ENCODE results near the gene POU2F3.

The POU2F3 gene

DNA sequence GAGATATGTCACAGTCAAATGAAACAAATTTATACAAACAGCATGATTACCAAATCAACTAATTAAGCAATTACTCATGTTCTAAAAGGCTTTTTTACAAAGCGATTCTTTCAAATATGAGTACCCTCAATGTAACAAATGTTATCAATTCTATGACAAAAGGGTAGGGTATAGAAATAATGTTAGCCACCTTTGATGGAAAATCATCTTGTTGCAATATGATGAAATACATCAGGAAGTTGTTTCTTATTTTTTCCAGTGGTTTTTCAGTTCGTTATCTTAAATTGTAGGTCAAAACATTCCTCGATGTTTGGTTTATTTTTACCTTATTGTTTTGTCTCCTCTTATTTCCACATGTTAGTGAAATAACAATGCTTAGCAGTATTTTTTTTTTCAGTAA is 102.7 kb downstream of the POU2F3 start:
- DNase-seq = no peak

DNA sequence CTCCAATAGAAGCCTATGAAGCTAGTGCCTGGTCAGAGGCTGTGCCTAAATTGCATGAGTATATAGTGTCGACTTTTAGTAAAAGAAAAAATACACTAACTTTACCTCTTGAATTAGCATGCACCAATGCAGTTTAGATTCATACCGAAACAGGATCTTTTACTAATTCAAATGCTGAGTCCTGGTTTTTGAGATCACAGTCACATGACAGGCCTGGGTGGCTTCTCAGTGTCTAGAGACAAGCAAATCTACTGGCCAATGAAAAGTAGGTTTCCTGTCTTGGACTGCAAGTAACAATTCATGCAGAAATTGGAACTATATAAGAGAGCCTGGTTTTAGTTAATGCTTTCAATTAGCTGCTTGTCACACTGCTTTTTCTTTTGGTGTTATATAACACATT is 103.5 kb downstream of the POU2F3 start:
- DNase-seq = no peak

DNA sequence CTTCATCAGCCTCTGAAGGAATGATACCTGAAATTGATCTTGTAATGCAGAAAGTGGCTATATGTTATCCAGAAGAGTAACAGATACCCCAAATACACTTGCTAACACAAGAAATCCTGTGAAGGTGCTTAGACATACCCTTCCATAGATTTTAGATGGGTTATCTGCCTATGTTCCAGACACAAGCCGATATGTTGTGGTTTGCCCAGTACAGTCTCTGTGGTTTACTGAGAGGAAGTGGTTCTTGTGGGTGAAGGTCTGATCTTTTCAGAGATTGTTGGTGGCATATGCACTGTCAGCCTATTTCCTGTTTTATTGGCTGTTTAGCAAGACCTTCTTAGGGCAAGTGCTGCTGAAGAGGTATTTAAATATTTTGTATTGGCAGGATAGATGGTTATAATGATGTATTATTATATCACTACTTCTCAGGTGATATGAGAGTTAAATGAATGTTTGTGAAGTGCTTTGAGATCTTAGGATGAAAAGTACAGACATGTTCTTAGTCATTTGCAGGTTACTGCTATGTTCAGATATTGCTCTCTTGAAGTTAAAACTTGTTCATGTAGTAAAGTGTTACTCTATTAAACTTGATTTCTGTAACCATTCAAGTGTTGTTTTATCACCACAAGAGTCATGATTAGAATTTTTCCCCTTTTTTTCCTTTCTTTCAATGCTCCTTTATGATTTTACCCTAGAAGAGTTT is 104.5 kb downstream of the POU2F3 start:
- peak; percentile 82 to 87 for DNase-seq

DNA sequence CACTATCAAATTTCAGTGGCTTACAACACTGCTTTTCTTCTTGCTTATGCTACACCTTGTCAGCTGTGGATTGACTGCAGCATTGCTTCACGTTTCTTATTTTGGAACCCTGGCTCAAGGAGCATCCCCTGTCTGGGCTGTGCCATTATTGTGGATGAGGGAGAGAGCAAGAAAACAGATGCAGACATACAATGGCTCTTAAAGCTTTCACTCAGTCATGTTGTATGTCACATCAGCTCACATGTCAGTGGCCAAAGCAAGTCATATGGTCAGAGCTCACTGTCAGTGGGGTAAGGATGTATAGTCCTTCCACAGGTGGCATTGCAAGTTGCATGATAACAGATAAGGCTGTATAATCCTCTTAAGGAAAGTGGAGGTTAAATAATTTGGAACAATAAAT is 106.3 kb downstream of the POU2F3 start:
- DNase-seq = no peak

DNA sequence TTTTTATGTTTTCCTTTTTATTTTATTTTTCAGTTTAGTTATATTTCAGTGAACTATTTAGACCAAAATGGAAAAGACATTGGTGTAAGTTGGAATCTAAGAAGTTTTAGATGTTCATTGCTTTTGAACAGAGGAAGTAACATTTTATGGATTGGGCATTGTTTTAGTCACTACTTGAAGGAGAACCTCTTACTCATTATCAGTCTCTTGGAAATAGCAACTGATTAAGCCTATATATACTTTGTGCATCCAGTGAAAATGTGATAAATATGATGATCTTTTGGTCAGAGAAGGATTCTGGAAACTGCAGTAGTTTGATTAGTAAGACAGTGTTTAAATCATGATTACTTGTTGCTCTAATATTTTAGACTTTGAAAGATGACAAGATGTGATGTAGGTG is 110.7 kb downstream of the POU2F3 start:
- DNase-seq = no peak

DNA sequence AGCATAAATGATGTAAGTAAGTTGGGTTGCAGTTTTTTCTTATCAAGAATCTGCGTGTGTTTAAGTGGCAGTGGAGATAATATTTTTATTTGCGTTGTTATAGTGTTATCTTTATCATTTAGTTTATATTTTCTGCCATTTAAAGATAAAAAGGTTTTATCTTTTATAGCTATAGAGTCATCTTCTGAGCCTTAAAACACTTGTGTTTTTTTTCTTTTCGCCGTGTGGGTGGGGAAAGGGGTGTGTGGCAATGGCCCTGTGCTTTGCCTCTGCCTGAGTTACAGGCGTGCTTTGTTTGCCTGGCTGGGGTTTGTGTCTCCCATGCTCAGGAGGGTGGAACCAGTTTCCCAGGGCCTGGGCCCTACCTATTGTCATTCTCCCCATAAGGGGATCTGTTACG is 112.5 kb downstream of the POU2F3 start:
- no peak for DNase-seq

DNA sequence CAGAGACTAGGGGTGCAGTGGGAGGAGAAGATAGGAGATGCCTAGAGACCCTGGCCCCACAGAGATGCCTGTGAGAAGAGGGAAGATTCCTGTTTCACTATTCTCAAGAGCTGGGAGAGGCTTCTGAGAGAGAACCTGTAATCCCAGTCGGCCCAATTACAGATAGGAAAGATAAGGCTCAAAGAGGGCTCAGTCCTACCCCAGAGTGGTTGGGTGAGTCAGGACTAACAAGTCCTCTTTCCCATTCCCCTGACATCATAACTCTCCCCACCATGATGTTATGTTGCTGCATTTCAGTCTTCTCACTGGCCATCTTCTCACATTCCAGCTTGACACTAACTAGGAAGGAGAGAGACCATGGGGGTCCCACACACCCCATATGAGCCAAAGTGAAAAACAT is 114.1 kb downstream of the POU2F3 start:
- DNase-seq = no peak

DNA sequence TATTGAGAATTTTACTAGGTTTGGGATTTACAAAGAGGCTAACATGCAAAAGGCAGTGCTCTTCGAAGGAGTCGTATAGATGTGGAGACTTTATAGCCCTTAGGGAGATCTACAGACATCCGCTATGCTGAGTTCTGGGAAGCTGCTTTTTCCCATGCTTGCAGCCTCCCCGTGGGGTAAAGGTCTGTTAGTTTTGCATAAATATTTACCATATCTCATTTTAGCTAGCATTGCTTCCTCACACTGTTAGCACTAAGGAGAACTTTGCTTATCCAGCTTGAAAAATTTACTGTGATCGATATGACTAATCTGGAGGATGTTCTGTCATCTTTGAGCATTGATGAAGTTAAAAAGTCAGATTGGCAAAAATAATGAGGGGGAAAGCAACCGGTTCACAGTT is 114.8 kb downstream of the POU2F3 start:
- no peak for DNase-seq

DNA sequence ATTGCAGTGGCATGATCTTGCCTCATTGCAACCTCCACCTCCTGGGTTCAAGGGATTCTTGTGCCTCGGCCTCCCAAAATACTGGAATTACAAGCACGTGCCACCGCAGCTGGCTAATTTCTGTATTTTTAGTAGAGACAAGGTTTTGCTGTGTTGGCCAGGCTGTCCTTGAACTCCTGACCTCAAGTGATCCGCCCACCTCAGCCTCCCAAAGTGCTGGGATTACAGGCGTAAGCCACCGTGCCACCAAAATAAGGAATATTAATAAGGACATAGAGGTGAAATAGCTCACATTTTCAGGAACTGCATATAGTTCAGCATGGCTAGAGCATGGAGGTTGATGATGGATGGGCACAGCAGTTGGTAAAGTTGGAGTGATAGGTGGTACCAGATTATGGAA is 117.7 kb downstream of the POU2F3 start:
- DNase-seq = no peak

DNA sequence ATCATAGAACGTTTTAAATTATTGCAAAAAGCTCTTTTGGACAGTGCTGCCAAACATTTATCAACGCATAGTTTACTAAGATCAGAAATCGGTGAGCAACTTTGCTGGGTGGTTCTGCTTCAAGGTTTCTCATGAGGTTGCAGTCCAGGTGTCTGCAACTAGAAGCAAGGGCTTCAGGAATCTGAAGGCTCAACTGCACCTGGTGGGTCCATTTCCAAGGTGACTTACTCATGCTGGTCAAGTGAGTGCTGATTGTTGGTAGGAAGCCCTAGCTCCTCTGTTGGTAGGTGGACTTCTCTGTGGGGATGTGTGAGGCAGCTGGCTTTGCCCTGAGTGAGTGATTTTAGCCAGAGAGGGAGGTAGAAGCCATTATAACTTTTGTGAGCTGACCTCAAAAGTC is 118.8 kb downstream of the POU2F3 start:
- DNase-seq = no peak

DNA sequence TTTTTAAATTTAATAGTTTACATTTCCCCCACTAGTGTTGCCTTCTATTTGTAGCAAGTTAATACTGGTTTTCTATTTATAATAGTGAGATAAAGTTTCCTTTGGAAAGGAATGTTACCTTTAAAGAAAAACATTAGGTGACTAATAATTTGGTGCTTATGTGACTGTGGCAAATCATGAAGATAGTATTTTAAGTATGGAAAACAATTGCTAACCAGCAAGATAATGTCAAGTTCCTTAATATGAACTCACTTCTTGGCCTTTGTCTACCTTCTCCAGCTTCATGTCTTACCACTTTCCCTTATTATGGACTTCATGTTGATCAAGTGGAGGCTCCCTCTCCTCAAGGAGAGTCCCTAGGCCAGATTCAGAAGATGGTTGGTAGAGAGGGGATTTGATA is 123.5 kb downstream of the POU2F3 start:
- no peak for DNase-seq

DNA sequence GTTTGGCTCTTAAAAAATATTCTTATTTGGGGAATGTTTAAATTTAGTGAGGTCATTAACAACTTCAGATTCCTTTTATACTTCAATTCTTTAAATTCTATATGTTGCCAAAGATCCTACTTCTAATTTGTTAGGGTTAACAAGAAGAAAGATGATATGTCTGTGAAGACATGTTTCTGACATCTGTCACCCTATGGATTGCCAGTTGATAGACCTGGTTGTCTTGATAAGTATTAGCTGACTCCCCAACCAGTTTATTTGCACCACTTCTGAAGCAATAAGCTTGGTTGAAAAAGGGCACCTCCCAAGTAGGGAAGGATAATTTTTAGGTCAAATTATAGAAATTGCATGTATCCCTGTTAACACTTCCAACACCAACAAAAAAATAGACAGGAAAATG is 125.6 kb downstream of the POU2F3 start:
- no peak for DNase-seq

Measured in Kasumi-1 (cell line).